GM19035 (cell line): ENCODE measurements around the gene PRELID1.

ENCODE experiments used
- ATAC-seq: cut with Tn5 transposase; IDR thresholded peaks from one replicate; pipeline ENCODE4 v1.9.1; 2021; ENCODE audit not compliant: unreplicated experiment

Gene PRELID1

DNA sequence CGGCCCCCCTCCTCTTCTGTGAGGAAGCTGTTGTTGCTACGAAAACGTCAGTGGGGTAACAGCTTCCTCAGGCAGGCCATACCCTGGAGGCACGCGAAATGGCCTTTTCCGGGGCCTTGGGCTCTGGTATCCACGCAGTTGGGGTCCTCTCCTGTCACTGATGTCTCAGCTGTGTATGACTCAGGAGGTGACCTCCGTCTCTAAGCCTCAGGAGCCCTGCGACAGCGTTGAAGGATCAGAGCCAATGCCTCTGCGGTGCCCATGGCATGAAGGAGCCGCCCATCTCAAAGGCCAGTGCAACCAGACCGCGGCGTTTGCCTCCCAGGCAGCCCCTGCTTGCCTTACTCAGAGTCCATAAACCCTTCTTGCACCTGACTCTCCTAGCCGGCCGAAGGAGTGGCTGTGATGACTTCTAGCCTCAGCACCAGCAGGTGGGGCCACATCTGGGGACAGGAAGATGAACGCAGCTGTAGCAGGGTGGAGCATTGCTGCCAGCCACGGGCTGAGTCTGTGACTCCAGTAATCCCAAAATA lies 9.1 kb downstream of the PRELID1 start:
- ATAC-seq, result peak; percentile 21

DNA sequence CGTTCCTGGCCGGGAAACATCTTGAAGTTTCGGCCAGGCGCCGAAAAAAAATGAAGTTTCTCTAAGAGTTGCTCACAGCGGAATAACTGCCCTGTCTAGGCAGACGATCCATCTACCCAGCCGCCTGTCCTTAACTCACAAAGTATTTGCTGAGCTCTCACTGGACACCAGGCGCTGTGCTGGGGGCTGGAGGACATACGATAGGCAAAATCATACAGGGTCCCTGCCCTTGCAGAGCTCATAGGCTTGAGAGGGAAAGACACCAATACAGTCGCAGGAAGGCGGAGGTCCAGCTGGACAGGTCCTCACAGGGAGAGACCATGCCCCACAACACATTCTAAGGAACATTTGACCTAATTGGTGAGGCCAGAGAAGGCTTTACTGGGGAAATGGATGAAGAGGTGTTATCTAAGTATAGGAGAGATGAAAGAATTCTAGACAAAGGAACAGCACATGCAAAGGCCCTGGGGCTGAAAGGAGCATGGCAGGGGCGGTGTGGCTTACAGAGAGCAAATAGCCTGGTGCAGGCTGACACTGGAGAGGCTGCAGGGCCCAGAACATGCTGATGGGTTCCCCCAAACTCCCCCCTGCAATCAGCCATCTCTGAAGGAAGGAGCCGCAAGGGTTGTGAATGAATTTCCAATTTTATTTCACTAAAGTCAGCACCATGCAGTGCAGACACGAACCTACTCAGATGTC lies 10.1 kb downstream of the PRELID1 start:
- no peak for ATAC-seq

DNA sequence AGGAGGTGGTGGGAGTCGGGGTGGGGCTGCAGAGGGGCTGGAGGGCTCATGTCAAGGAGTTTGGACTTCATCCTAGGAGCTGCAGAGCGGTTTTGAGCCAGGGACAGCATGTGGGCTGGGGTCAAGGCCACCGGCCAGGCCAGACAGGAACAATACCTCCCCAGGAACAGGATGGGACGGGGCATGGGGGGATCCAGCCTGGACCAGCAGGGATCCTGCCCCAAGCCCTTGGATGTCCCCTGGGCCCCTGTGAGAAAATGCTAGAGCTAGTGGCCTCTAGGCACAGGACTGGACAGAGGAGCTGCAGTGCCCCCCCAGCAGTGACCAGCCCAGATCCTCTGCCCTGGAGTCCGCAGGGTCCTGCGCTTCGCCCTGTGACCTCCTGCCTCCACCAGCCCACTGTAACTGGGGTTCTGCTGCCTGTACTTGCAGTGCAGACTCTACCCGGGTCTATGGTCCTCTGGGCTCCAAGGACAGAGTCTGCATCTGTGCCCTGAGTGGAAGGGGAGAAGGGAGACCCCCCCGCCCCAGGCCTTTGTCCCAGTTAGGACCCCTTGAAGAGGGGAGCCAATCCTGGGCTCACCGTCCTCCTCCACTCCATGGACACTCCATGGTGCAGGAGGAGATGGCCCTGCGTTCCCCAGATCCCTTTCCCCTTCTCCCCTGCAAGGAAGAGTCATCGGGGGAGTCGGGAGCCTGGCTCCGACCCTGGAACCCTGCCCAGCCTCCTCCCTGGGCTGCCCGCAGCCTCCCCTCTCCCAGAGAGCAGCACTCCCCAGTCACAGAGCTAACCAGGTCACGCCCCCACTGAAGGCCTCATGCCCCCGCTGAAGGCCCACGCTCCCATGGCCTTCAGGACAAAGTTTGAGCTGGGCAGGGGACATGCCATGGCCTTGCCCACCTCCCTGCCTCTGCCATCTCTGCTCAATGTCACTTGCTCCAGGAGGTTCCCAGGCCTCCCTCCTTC lies 11.1 kb downstream of the PRELID1 start:
- no peak for ATAC-seq

DNA sequence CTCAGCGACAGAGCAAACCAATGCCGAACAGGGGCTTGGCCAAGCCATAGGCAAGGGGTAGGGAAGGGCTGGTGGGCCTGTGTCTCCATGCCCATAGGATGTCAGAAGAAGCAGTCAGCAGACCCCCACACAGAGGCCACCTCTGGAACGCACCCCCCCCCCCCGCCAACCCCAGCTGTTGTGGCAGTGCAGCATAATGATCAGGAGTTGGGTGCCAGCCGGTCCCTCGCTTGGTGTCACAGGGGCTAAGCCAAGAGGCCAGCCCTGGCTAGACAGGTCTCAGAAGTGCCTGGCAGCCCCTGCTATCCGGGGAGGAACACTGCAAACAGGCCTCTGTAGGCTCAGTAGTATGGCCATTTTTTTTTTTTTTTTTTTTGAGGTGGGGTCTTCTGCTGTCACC lies 11.8 kb downstream of the PRELID1 start:
- no peak for ATAC-seq

DNA sequence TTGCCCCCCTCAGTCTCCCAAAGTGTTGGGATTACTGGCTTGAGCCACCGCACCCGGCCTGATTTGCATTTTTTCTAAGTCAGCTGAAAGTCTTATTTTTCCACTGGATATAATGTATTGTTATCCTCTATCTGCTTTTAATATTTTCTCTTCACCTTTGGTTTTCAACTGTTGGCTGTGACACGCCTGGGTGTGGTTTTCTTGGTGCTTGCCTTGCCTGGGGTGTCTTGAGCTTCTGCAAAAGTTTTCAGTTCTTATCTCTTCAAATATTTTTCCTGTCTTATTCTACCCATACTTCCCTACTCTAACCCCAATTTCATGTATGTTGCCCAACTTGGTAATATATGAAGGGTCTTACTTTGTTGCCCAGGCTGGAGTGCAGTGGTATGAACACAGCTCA lies 12.4 kb downstream of the PRELID1 start:
- ATAC-seq, result no peak

DNA sequence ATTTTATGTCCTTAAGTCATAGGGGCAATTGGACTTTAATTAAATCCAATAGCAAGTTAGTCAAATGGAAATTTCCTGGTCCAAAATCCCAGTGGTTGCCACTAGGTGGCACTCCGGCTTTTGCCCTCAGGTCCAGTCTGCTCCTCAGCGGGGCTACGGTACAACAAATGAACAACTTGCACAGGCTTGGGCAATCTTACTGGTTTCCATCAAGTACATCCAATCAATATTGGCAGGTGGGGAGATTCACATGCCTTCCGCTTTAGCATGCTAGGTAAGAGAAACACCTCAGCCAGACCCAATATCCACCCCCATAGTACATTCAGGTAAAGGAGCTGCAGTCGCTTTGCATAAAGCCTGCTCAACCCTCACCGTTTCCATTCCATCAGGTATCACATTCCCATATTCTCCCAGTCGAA lies 14.4 kb downstream of the PRELID1 start:
- ATAC-seq, result no peak

DNA sequence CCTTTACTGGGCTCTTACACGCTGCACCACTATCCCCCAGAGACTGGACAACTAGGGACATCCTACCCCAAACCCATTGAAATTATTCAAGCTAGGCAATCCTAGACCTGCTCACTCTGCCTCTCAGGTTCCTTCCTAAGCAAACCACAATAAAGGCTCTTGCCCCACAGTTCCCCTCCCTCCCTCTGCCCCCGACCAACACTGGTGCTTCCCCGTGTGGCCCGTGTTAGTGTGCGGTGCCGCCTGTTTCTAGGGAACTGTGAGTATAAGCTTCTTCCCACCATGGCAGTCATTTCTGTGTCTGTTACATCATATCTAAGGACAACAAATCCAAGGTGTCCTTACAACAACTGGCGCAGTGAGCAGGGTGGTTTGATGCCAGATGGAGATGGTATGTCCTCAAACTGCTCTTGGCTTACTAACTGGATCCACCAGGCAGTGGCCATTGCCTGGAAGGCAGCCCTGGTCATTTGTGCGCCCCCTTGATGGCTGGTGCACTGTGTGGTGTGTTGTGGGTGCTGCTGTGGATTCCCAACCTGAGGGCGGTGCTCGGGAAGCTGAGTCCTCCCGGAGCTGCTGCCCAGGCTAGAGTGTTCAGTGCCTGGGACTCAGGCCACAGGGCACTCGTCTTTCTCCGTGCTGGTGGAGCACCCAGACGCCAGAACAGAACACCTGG lies 16.5 kb downstream of the PRELID1 start:
- ATAC-seq, result no peak

DNA sequence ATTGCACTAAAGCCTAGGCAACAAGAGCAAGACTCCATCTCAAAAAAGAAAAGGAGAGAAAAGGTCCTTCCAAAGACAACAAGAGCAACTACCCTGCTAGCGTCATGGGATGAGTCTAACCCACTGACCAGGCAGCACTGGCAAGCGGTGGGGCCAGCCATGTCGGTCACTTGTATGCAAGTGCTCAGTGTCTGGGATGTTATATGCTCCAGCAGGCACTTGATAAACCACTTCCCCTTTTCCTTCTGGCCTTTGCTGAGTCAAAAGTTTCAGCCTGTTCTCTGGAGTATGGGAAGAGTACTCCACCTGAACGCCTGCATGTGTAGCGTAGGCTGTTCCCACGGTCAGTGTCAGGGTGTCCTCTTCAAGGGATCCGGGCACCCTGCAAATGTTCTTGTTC lies 17.3 kb downstream of the PRELID1 start:
- no peak for ATAC-seq

DNA sequence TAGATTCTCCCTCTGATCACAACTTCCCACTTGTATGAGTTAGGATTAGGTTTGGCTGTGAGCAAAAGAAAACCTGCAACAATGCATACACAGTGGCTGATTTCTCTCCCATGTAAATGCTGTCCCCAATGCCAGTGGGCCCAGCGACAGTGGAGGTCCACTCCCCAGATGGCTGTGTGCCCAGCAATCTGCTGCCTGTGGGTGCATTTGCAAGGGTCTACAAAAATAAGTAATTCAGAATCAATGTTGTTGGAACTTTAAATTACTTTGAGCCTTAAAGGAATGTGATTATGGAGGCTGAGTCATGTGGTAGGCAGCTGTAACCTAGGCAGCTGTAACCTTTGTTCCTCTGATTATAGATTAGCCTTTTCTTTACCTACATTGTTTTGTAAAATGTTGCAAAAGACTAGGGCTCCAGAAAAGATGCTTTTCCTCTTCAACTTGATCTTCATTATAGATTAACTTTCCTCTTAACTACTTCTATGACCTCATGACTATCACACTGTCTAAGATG lies 22.3 kb downstream of the PRELID1 start:
- no peak for ATAC-seq

DNA sequence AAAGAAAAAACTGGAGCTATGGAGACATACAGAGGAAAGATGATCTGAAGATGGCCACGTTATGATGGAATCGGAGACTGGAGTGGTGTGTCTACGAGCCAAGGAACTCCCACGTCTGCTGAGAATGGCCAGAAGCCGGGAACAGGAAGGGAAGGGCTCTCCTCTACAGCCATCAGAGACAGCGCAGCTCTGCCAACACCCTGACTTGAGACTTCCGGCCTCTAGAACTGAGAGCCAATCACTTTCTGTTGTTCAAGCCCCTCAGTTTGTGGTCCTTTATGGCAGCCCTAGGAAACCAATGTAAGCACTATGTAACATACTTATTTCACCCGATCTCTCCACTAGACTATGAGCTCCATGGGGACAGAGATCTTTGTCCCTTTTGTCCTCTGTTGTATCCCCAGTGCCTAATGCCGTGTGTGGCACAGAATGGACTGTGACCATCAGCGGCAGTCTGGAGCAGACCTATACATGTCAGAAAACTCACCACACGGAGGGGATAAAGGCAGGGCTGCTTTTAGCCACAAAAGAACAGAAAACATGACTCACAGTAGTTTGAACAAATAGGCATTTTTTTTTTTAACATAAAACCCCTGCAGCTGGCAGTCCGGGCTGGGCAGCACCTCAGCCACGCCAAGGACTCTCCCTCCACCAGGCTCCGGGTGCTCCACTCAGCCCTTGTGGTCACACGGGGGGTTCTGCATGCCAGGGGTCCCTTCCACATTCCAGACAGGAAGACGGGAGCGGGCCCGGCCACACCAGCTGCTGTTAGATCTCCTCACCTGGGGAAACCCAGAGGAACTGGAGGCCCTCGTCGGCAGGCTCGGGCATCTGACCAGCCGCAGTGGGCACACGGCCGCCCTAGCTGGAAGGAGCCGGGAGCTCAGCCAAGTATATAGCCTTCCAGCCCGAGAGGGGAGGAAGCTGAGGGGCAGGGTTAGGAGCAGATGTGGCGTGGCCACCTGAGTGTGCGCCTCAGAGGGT lies 24.2 kb downstream of the PRELID1 start:
- ATAC-seq, result no peak

DNA sequence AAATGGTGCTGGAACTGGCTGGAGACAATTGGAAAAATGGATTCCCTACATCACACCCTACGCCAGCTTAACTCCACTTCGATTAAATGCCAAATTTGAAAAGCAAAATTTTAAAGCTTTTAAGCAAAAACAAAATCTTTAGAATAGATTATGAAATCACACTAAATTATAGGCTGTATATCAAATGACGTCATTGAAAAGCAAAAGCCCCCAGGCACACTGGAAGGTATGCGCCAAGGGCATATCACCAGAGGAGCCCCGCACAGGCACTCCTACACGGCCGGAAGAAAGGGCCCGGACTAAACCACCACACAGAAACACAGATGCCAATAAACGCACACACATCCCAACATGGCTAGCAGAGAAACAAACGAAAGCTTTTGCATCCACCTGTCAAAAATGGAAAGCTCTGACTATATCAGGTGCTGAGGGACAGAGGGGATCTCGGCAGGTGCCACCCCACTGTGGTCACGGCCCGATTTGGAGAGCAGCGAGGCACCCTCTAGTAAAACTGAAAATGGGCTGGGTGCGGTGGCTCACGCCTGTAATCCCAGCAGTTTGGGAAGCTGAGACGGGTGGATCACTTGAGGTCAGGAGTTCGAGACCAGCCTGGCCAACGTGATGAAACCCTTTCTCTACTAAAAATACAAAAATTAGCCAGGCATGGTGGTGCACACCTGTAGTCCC lies 25.1 kb downstream of the PRELID1 start:
- ATAC-seq, result no peak

DNA sequence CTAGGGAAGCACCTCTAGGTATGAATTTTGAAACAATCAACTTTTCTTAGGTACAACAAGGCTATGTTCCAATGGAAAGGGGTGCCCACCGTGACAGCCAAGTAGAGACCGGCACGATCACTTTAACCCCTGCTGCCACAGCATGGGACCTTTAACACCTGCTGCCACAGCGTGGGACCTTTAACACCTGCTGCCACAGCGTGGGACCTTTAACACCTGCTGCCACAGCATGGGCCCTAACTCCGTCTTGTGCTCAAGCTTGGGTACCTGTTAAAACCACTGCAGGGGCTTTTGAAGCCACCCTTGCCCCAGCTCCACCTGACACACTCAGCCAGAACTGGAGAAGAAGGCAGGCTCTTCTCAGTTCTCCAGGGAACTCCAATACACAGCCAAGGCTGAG lies 26.3 kb downstream of the PRELID1 start:
- ATAC-seq, result no peak

DNA sequence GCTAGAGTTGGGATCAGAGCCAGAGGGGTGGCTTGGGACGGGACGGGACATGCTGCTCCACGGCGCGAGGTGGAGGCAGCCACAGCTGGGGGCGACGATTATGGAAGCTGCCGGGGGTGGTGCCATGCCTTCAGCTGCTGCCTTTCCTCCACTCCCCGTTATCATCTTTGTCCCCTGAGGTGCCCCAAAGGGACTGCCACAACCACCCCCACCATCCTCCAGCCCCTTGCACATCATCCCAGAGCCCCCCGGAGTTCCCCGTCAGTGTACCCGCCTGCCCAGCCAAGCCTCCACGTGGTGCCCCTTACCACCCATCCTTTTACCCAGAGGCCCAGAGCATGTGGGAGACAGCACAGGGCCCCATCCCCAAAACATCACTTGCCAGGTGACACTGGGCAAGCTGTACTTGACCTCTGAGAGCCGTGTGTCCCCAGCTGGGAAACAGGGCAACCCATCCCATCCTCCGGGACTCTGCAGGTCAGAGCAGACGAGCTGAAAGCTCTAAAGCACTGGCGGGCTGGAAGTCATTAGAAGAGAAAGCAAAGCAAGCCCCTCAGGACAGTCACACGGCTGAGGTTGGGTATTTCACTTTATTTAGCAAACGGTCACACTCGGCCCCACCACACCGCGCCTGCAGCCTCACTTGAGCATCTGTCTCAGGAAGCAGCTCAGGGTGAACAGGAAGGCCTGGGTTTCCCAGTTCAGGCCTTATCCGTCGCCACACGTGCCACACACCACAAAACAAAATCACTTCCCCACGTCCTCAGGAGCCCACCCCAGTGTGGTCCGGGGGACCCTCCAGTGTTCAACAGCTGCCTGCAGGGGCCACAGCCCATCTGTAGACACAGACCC lies 27.6 kb downstream of the PRELID1 start:
- ATAC-seq, result no peak

DNA sequence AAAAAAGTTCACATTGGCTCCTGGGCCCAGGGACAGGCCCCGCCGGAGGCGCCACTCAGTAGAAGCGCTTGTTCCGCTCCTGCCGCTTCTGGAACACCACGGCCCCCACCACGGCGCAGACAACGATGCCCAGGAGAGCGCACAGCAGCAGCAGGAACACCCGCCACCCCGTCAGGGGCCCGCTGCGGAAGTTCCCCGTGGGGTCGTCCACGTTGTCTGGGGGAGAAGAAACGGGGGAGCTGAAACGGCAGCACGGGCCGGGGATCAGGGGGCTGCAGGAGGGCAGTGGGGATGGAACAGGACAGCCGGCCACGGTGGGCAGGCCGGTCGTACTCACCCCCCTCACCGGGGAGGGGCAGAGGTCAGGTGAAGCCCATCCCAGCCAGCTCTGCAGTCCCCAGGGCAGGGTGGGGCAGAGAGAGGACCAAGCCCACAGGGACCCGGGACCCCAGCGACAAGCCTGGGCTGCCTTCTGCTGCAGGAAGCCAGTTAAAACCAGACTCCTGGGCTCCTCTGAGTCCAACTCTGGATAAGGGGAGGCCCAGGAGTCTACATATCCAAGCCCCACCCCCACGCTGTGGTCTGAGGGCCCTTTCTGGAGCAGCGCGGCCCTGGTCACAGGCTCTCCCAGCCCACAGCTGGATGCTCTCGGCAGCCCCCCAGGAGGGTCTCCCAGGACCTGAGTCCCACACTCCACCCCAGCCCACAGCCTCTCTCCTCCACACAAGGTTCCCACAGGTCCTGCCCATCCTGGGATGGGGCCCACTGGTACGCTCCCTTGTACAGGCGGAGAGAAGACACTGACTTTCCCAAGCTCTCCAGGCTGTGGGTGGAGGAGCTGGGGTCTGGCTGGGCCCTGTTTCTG lies 28.7 kb downstream of the PRELID1 start:
- ATAC-seq, result no peak

DNA sequence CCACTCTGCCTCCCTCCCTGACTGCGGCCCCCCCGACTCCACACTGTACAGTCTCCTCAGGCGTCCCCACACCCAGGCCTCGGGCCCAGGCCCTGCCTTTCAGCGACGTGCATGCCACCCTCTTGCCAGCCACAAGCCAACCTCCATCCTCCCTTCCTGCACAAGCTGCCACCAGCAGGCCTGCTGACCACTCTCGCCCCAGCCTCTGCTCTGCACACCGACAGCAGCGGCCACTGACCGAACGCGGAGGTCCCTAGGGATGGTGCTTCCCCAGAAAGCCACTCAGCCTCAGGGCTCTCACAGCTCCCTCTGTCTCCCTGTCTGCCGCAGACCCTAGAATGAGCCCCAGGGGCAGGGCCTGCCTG lies 29.3 kb downstream of the PRELID1 start:
- ATAC-seq, result no peak

DNA sequence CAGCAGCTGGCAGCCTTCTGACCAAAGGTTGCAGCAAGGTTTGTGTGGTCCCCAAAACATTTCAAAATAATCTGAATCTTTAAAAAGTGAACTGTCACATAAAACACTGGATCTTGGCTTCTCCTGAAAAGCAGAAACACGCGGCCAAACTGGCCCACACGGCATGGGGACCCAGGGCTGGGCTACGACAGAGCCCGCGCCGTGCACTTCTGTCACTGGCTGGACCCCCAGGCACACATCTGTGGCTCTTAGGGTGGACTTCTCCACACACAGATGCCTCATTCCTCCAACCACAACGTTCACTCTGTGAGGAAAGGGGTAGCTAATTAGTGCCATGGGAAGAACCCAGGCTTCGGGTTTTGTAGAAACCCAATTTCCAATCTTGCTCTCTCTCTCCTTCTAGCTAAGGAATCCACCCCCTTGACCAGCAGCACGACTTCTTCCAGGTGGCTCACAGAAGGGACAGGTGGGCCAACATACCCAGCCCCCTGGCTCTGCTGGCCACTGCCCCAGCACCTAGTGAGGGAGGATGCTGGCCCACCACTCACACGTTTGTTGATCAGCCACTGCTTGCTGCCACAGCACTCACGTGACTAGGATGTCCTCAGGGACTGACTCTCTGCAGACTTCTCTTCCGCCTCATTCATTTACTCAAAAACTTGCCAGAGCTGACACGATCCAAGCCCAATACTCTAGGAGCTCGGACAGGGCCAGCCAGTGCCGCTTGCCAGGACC lies 30.0 kb downstream of the PRELID1 start:
- no peak for ATAC-seq

DNA sequence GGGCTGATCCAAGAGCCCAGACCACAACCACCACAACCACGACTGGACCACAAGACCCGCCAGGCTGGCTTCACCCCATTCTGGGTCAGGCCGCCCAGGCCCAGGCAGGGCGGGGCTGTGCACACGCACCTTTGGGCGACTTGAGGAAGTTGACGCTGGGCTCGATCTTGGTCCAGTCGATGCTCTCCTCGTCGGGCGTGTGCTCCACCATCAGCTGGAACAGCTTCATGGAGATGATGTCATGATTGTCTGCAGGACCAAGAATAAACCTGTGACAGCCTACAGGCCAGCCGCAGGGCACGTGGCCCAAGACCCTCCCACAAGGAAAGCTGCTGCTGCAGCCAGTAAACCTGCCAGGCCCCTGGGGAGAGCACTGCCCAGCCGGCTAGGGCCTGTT lies 30.6 kb downstream of the PRELID1 start:
- no peak for ATAC-seq
